GM19099 (cell line): ENCODE results near the gene NBPF4.
"Not testable (repeated sequence)": the region's sequence is repeated elsewhere in the genome, so short reads cannot be mapped to it uniquely, and the experiment has no call there.

ENCODE experiments used
- POLR2A ChIP-seq: IDR thresholded peaks from 3 replicates; pipeline ENCODE4 v1.6.1; 2011; ENCODE audit warnings: low read depth; ENCODE audit not compliant: insufficient read length; ENCODE audit errors: extremely low read depth

Gene NBPF4, protein sequence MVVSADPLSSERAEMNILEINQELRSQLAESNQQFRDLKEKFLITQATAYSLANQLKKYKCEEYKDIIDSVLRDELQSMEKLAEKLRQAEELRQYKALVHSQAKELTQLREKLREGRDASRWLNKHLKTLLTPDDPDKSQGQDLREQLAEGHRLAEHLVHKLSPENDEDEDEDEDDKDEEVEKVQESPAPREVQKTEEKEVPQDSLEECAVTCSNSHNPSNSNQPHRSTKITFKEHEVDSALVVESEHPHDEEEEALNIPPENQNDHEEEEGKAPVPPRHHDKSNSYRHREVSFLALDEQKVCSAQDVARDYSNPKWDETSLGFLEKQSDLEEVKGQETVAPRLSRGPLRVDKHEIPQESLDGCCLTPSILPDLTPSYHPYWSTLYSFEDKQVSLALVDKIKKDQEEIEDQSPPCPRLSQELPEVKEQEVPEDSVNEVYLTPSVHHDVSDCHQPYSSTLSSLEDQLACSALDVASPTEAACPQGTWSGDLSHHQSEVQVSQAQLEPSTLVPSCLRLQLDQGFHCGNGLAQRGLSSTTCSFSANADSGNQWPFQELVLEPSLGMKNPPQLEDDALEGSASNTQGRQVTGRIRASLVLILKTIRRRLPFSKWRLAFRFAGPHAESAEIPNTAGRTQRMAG

DNA sequence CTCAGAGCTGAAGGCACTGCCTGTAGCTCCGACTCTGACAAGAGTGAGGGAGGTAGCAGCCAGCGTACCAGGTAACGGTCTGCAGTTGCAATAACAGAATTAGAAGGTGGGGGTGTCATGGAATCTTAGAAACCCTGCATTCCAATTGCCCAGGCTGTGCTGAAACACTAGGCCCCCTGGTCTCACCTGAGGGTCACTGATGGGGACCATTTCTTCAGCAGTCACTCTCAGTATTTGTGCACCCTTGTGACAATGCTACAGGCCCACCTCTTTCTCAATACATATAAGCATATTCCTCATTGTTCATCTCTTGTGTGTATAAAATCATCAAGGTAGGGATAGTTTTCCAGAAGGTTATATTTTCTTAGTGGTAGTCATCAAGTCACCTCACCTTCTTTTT, at the start of gene NBPF4:
TSS of gene NBPF4 (minus strand) at position 101 of the 400 bp plus-strand sequence. CDS start 315 bp downstream, outside the sequence.
- not testable (repeated sequence) for TF ChIP-seq POLR2A

DNA sequence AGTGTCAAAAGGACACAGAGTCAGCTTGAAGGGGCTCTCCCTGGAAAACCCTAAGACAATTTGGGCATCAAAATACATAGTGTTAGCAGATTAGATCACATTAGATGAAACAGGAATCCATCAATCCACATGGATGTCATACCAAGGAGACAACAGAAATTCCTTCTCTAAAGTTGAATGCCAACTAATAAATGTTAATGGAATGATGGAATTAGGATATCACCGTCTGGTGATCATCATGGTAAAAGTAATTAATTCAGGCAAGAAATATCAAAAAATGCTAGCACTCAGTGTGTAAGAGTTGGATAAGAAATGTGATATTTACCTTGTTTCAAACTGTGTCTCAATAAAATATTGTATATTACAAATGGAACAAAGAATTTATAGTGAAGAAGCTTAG, 32.9 kb downstream of the NBPF4 start:
- TF ChIP-seq POLR2A: no peak

DNA sequence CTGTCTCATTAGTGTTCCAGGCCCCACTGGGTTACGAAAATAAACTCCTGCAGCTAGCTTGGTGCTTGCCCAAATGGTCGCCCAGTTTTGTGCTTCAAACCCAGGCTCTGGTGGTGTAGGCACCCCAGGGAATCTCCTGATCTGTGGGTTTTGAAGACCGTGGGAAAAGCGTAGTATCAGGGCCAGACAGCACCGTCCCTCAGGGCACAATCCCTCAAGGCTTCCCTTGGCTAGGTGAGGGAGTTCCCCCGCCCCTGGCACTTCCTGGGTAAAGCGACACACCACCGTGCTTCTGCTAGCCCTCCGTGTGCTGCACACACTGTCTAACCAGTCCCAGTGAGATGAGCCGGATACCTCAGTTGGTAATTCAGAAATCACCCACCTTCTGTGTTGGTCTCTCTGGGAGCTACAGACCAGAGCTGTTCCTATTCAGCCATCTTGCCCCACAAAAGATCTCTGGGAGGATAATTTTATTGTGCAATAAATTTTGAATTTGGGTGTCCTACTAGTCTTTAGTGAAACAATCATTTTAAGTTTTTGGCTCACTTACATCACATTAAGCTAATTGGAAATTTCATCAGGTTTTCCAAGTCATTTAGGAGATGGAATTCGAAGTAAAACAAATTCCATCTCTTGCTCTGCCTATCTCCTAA, 34.3 kb downstream of the NBPF4 start:
- TF ChIP-seq POLR2A: no peak

DNA sequence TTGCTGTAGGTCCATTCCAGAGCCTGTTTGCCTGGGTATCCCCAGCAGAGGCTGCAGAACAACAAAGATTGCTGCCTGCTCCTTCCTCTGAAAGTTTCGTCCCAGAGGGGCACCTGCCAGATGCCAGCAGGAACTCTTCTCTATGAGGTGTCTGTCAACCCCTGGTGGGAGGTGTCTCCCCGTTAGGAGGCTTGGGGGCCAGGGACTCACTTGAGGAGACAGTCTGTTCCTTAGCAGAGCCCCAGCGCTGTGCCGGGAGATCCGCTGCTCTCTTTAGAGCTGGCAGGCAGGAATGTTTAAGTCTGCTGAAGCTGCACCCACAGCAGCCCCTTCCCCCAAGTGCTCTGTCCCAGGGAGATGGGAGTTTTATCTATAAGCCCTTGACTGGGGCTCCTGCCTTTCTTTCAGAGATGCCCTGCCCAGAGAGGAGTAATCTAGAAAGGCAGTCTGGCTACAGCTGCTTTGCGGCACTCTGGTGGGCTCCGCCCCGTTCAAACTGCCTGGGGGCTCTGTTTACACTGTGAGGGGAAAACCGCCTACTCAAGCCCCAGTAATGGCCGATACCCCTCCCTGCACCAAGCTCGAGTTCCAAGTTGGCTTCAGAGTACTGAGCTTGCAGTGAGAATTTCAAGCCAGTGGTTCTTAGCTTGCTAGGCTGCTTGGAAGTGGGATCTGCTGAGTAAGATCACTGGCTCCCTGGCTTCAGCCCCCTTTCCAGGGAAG, 35.0 kb downstream of the NBPF4 start:
- TF ChIP-seq POLR2A: no peak

DNA sequence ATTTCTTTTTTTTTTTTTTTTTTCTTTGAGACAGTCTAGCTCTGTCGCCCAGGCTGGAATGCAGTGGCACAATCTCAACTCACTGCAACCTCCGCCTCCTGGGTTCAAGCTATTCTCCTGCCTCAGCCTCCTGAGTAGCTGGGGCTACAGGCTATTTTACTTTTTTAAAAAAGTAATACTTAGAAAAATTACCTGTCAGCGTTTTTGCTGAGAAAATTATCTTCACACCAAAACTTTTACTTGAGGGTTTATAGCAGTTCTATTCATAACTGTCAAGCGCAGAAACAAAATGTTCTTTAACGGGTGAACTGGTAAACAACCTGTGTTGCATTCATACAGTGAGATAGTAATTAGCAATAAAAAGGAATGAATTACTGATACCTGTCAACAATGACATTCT, 42.2 kb downstream of the NBPF4 start:
- TF ChIP-seq POLR2A: no peak

DNA sequence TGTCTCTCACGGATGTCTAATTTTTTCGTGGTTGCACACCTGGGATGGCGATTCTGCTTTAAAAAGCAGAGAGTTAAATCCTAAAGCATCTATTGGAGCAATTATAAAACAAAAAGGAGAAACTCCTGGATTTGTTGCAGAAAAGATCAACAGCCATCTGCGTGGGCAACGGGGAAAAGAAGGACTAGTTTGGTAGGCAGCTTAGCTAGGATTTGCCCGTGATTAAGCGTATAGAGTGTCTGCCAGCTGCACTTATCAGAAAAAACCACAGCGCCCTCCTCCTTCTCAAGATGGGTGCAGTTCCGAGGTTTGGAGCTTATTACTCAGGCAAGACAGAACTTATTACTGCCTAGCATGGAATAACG, 43.2 kb downstream of the NBPF4 start:
- no peak for TF ChIP-seq POLR2A

DNA sequence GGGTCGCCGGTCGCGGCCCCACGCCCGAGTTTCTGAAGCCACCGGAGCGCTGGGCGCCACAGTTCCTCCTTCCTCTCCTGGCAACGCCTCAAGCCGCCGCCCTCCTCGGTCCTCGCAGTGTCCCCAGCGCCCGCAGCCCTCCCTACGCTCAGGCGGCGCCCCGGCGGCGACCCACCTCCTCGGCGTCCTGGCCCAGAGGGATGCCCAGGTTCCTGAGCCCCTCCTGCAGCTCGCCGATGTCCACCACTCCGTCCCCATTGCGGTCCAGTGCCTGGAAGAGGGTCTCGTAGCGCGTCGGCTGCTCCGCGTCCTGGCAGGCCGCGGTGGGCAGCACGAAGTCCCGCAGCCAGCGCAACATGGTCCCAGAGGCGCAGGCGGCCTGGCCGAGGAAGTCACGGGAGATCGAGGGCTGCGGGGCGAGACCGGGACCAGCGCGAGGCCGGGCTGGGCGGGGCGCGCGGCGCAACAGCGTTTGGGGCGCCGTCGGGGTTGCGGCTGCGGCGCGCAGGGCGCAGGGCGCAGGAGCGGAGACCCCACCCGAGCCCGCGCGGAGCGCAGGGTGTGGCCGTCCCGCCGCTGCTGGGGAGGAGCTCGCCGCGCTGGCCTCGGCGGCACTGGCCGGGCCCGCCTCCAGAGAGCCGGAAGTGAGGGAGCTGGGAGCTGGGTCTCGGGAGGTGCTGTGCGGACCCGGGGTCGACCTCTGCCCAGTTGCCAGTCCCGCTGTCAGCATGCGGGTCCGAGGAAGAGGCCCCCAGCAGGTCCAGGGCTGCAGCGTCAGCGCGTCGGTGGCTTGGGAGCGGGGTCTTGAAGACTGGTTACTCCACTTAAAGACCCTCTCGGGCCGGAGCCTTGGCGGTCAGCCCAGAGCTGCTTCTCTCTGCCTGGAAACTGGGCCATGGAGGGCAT, 43.8 kb downstream of the NBPF4 start, which contains the start of gene SLC25A24:
TSS of gene SLC25A24 (minus strand) at position 563 of the 906 bp plus-strand sequence. CDS start at position 358, 205 bp downstream.
- no peak for TF ChIP-seq POLR2A

DNA sequence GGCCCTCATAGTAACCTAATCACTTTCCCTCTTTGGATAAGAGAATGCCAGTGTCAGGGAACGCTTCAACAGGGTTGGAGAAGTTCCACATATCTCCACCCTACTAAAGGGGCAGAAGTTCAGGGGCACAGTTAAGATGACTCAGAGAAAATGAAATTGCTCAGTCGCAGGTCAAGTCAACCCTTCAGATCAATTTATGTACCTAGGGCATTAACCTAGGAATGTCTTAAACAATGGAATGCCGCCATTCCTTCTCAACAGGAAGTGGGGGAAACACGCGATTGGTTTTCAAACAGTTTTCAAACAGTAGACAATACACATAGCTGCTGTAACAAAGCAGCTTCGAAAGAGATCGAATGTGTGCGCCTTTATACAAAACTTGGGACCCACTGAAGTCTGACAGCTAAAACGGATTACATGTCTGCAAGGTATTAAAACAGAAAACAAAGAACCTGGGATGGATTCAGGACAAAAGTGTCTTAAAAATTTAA, 44.6 kb downstream of the NBPF4 start:
- TF ChIP-seq POLR2A: no peak

DNA sequence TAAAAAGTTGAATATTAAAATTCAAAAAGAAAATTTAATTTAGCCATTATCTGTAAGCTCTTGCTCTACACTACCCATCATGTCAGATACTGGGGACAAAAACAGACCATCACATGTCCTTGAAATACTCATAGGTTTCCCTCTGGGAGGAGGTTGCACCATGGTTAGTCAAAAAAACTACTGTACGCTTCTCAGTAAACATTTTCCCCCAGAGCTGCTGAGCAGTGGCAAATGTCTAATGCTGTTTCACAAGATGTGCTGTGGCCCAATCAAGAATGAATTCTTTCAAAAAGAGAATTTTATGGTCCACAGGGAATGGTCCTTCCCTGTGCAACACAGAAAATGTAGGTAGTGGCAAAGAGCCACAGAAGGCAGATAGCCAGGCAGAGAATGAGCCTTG, 49.8 kb downstream of the NBPF4 start:
- TF ChIP-seq POLR2A: no peak

DNA sequence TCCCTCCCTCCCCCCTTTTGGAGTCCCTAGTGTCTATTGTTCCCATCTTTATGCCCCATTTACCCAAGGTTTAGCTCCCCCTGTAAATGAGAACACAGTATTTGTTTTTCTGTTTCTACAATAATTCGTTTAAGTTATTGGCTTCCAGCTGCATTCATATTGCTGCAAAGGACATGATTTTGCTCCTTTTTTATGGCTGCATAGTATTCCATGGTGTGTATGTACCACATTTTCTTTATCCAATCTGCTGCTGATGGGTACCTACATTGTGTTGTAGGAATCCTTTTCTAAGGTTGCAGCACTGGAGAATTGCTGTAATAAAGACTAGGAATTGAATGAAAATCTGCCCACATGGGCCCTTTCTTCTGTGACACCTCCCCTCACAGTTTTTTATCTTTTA, 50.5 kb downstream of the NBPF4 start:
- TF ChIP-seq POLR2A: no peak

DNA sequence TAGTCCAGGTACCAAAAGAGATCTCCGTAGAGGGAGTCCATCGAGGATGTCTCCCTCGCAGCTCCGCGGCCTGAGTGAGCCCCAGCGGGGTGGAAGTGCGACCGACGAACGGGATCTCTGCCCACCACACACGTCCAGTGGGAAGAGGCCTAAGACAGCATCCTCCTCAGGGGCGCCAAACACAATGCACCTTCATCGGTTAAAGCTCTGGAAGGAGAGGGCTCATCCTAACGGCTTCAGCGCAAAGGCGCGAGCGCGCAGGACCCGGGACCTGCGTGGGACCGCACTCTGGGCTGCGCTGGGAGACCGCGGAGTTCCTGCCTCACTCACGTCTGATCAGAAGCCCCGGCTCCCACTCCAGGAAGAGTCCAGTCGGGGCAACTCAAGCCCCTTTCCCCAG, 51.3 kb downstream of the NBPF4 start:
- TF ChIP-seq POLR2A: no peak

DNA sequence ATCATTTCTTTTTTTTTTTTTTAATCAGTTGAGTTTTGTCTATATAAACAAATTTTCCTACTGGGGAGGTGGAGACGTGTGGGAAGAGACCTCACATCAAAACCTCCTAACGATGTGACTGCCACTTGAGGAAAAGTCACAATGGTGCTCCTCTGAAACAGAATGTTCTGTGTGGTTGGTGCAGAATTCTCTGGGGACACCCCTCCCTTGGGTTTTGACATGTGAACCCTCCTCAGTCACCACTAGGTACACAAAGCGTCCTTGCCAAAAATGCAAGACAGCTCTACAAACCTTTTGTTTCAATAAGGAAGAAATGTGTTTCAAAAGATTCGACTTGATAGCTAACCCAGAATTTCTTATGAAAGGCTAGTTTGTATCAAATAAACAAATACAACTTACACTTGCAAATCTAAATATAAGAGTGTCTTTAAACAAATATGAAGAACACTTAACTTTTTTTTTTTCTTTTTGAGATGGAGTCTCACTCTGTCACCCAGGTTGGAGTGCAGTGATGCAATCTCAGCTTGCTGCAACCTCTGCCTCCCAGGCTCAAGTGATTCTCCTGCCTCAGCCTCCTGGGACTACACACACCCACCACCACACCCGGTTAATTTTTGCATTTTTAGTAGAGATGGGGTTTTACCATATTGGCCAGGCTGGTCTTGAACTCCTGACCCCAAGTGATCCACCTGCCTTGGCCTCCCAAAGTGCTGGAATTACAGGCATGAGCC, 53.0 kb downstream of the NBPF4 start:
- no peak for TF ChIP-seq POLR2A

DNA sequence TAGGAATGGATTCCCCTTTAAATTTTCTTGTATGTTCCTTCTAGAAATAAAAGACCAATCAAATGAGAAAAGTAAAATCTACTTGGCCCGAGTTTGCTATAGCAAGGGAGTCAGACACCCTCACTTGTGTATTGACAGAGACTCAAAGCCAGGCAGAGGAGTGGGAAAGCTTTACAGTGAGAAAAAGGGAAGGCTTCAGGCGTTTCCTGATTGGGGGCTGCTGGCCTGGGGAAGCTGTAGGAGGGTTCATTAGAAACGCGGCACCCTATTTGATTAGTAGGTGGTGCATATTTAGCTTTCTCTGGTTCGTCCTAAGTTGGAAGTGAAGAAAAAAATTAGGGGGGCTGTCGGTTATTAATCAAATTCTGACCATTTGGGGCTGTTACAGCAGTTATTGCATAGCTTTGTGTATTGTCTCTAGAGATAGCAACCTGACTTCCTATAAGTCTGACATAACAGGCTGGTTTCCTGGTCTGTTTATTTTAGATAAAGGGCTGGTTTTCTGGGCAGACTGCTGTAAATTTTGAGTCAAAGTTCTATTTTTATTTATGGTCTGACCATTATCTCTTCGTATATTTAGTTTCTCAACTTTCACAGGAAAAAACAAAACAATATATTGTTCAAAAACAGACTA, 53.8 kb downstream of the NBPF4 start:
- TF ChIP-seq POLR2A: no peak
